Activated naive CD4-positive, alpha-beta T cell treated with anti-CD3 and anti-CD28 coated beads, Interleukin-2, amount 10 ng/mL, durations not matched to agents 7 days and 5 days (primary cell): ENCODE results near the gene ZDHHC14.
"Not testable (repeated sequence)": the region's sequence is repeated elsewhere in the genome, so short reads cannot be mapped to it uniquely, and the experiment has no call there.

Experiments
- CTCF ChIA-PET: fragments of 350-600 bp; sonication (Branson Sonifier 250); formaldehyde crosslinking; loops from one replicate; lab custom pipeline; 2021; ENCODE audit warnings: antibody characterized with exemption; lab: Charles Lee
- DNase-seq: peaks from one replicate; pipeline ENCODE4 v3.0.0-alpha.2; 2020
- H3K27ac Mint-ChIP-seq: one replicate; pipeline ENCODE4 v1.8.0; 2021; ENCODE audit warnings: mild to moderate bottlenecking, moderate library complexity, mixed read lengths
- H3K27me3 Mint-ChIP-seq: one replicate; pipeline ENCODE4 v1.8.0; 2021; ENCODE audit warnings: mild to moderate bottlenecking, mixed read lengths
- H3K36me3 Mint-ChIP-seq: one replicate; pipeline ENCODE4 v1.8.0; 2021; ENCODE audit warnings: mixed read lengths
- H3K4me1 Mint-ChIP-seq: one replicate; pipeline ENCODE4 v1.8.0; 2021; ENCODE audit warnings: mixed read lengths
- H3K4me3 Mint-ChIP-seq: one replicate; pipeline ENCODE4 v1.8.0; 2021; ENCODE audit warnings: mild to moderate bottlenecking, moderate library complexity, mixed read lengths
- H3K9me3 Mint-ChIP-seq: one replicate; pipeline ENCODE4 v1.8.0; 2021; ENCODE audit warnings: mixed read lengths

Gene ZDHHC14

DNA sequence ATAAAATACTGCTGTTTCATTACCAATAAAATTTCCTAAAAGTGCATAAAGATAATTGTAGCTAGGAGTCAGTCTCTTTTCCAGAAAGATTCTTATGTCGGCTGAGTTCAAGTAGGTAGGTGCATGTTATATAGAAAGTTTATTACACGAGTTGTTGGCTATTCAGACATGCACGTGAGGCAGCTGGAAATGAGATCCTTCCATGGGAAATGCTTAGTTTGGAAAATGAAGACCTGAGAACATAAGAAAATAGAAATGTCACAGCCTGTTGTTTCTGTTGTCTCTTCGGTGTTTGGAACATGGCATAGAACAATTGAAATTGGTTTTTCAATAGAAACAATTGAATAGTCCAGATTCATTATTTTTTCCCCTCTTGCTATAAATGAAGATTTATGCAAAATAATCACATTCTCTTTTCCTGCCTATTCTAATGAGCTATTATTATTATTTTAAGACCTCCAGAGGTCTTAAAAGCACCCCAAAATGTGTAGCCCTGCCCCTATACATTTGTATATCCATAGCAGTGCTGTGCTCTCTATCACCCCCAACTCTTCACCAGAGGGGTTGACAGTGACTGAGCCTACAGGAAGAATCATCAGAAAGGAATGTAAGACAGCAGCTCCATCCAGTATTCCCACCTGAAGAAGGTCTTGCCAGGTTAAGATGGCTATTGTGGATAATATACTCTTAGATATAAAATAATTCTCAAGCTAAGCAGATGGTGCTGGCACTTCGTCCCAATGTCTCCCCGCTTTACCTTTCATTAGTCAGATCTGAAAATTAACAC lies 82.2 kb downstream of the ZDHHC14 start:
- H3K4me3 Mint-ChIP-seq, result no peak overlapping the region
- peaks cover 38% of the 10 kb centered on the region for H3K4me1 Mint-ChIP-seq
- no peak for DNase-seq
- no peaks in the 10 kb centered on the region for H3K36me3 Mint-ChIP-seq
- H3K27ac Mint-ChIP-seq, result no peak overlapping the region
- CTCF ChIA-PET, result interaction anchor here (1.0 to 2.8 kb wide), 5 partner anchors 47 to 204 kb away, joined by 3 to 8 read pairs (median 4); no protein-coding TSS in a partner anchor
- no peaks in the 10 kb centered on the region for H3K9me3 Mint-ChIP-seq
- H3K27me3 Mint-ChIP-seq, result no peaks in the 10 kb centered on the region

DNA sequence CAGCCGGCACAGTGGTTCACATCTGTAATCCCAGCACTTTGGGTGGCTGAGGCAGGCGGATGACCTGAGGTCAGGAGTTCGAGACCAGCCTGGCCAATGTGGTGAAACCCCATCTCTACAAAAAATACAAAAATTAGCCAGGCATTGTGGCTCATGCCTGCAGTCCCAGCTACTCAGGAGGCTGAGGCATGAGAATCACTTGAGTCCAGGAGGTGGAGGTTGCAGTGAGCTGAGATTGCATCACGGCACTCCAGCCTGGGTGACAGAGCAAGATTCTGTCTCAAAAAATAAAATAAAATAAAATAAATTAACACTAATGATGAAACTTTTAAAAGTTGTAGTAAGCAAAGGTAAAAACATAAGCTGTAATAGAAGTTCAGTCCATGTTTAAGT lies 82.7 kb downstream of the ZDHHC14 start:
- H3K27ac Mint-ChIP-seq, H3K27me3 Mint-ChIP-seq, H3K9me3 Mint-ChIP-seq, H3K4me3 Mint-ChIP-seq, H3K36me3 Mint-ChIP-seq, DNase-seq: not testable (repeated sequence)
- CTCF ChIA-PET, result interaction anchor here (1.5 to 2.5 kb wide), 2 partner anchors 47 to 63 kb away, joined by 3 to 8 read pairs; no protein-coding TSS in a partner anchor
- peaks cover 38% of the 10 kb centered on the region for H3K4me1 Mint-ChIP-seq

DNA sequence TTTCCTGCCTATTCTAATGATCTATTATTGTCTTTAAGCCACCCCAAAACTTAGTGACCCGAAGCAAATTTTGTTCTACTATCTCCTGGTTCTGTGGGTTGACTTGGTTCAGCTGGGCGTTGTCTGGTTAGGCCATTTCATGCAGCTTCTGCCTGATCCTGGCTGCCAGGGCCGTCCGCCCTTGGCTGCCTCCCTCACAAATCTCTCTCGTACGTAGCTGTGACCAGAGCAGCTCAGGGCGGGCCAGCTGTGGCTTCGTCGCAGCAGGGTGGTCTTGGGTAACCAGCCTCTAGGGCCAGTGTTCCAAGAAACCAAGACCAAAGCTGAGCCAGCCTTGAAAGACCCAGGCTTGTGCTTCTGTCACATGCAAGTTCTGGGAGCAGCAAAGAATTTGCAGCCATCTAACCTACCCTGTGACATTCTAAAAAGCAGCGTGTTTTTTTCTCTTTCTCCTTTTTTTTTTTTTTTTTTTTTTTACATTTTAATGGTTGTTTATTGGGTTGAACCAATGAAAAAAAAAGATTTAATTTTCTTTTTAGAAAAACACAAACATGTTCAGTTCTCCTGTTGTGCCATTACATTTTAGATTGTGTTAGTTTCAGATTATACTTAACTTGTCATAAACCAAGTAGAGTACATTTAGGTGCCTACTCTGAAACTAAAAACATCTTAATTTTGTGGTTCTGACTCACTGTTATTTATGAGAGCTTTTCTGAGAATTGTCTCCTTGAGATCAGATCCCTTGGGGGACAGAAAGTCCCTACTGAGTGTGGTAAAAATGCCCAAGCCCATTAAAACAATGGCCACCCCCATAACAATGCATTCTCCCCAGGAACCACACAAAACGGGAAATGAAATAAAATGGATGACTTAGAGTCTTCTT lies 83.9 kb downstream of the ZDHHC14 start:
- H3K9me3 Mint-ChIP-seq, result no peaks in the 10 kb centered on the region
- no peaks in the 10 kb centered on the region for H3K36me3 Mint-ChIP-seq
- H3K27ac Mint-ChIP-seq, result peak overlapping the region; percentile 65
- H3K27me3 Mint-ChIP-seq, result no peaks in the 10 kb centered on the region
- peaks cover 34% of the 10 kb centered on the region for H3K4me1 Mint-ChIP-seq
- no peak overlapping the region for H3K4me3 Mint-ChIP-seq
- no peak for DNase-seq
- CTCF ChIA-PET, result interaction anchor here (1.5 to 2.5 kb wide), 2 partner anchors 46 to 62 kb away, joined by 3 to 8 read pairs; no protein-coding TSS in a partner anchor

- H3K36me3 Mint-ChIP-seq, result no peaks in the 10 kb centered on the region
- H3K27ac Mint-ChIP-seq, result no peak overlapping the region
- H3K9me3 Mint-ChIP-seq, result no peaks in the 10 kb centered on the region
- CTCF ChIA-PET, result no interaction called here
- no peaks in the 10 kb centered on the region for H3K27me3 Mint-ChIP-seq
- no peak for DNase-seq
- no peak overlapping the region for H3K4me3 Mint-ChIP-seq
- H3K4me1 Mint-ChIP-seq, result peaks cover 23% of the 10 kb centered on the region
These were observed 85.3 kb downstream of the ZDHHC14 start for GRCh38 chr6:157466342-157466648.

DNA sequence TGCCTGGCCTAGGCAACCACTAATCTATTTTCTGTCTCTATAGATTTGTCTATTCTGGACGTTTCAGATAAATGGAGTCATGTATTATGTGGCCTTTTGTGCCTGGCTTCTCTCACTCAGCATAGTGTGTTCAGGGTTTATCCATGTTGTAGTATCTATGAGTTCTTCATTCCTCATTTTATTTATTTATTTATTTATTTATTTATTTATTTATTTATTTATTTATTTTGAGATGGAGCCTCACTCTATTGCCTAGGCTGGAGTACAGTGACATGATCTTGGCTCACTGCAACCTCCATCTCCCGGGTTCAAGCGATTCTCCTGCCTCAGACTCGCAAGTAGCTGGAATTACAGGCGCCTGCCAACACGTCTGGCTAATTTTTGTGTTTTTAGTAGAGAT lies 86.3 kb downstream of the ZDHHC14 start:
- H3K27ac Mint-ChIP-seq, H3K27me3 Mint-ChIP-seq, CTCF ChIA-PET, H3K9me3 Mint-ChIP-seq, H3K4me3 Mint-ChIP-seq, DNase-seq, H3K36me3 Mint-ChIP-seq: not testable (repeated sequence)
- H3K4me1 Mint-ChIP-seq, result peaks cover 23% of the 10 kb centered on the region

DNA sequence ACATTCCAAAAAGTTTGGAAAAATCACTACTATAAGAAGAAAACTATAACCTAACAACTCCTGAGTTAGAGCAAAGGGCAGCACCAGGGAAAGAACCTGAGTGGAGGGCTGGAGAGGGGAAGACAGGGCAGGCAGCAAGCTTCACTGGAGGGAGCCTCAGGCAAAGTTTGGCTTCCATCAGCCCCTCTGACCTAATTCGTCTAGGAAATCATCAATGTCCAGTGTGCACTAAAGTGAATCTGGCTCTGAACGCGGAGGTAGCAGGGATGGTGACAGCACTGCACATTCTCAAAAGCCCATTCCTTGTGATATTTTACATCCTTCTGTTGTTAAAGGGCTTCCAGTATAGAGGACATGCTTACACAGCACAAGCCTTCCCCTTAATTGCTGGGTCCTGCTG lies 87.1 kb downstream of the ZDHHC14 start:
- no peak for DNase-seq
- Mint-ChIP-seq H3K27ac (no peak overlapping the region), H3K36me3 (no peaks in the 10 kb centered on the region), H3K4me1 (peaks cover 23% of the 10 kb centered on the region), H3K4me3 (no peak overlapping the region), H3K27me3 (no peaks in the 10 kb centered on the region), H3K9me3 (no peaks in the 10 kb centered on the region)
- CTCF ChIA-PET, result no interaction called here

DNA sequence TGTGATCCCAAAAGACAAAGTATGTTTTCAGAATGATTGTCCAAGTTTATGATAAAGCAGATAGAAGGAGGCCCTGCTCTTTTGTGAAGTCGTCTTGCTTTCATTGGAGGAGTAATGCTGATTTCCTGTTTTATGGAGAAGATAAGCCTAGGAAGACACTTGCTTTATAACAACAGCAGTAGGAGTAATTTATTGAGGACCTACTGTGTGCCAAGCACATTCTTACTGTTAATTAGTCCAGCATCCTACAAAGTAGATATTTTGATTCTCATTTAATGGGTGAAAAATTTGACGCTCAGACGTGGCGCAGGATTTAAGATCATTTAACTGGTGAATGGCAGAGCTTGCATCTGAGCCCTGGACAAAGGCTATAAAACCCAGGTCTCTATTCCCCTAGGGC lies 87.6 kb downstream of the ZDHHC14 start:
- H3K4me3 Mint-ChIP-seq, result no peak overlapping the region
- CTCF ChIA-PET, result no interaction called here

DNA sequence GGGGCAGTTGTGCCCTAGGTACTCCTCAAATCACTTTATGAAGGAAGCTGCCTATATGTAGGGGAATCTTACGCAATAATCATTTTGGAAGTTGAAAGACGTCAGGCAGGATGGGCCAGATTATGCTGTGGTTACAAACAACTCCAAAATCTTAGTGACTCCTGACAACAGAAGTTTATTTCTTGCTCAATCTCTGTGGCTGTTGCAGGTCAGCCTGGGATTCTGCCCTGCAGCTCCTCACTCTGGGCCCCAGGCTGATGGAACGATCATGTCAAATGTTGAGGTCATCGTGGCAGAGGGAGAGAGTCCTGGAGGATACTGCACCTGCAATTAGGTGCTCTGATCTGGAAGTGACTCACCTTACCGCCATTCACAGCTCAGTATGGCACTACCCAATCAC lies 88.4 kb downstream of the ZDHHC14 start:
- DNase-seq, result no peak
- CTCF ChIA-PET, result no interaction called here
- no peaks in the 10 kb centered on the region for H3K36me3 Mint-ChIP-seq
- no peaks in the 10 kb centered on the region for H3K27me3 Mint-ChIP-seq
- no peak overlapping the region for H3K27ac Mint-ChIP-seq
- no peak overlapping the region for H3K4me3 Mint-ChIP-seq
- no peaks in the 10 kb centered on the region for H3K9me3 Mint-ChIP-seq
- H3K4me1 Mint-ChIP-seq, result peaks cover 15% of the 10 kb centered on the region

More for the DNA sequence above, 87.6 kb downstream of the ZDHHC14 start:
- no peak for DNase-seq
- Mint-ChIP-seq H3K27ac (no peak overlapping the region), H3K9me3 (no peaks in the 10 kb centered on the region), H3K4me1 (peaks cover 19% of the 10 kb centered on the region), H3K27me3 (no peaks in the 10 kb centered on the region), H3K36me3 (no peaks in the 10 kb centered on the region)

- peaks cover under 1% of the 10 kb centered on the region for H3K36me3 Mint-ChIP-seq
- CTCF ChIA-PET, result no interaction called here
- peaks cover 2% of the 10 kb centered on the region for H3K4me1 Mint-ChIP-seq
- H3K27me3 Mint-ChIP-seq, result no peaks in the 10 kb centered on the region
- H3K4me3 Mint-ChIP-seq, result no peak overlapping the region
- DNase-seq, result no peak
- no peaks in the 10 kb centered on the region for H3K9me3 Mint-ChIP-seq
- no peak overlapping the region for H3K27ac Mint-ChIP-seq
These were observed 90.2 kb downstream of the ZDHHC14 start for GRCh38 chr6:157471077-157471686.

GRCh38 chr6:157471895-157472686 lies 91.1 kb downstream of the ZDHHC14 start:
- Mint-ChIP-seq H3K27ac (no peak overlapping the region), H3K4me1 (no peaks in the 10 kb centered on the region), H3K27me3 (no peaks in the 10 kb centered on the region), H3K9me3 (no peaks in the 10 kb centered on the region), H3K4me3 (no peak overlapping the region), H3K36me3 (peaks cover 4% of the 10 kb centered on the region)
- DNase-seq, result no peak
- CTCF ChIA-PET, result no interaction called here

GRCh38 chr6:157476797-157477196 lies 95.8 kb downstream of the ZDHHC14 start:
- H3K27ac Mint-ChIP-seq, result no peak overlapping the region
- DNase-seq, result no peak
- H3K4me3 Mint-ChIP-seq, result no peak overlapping the region
- CTCF ChIA-PET, result no interaction called here
- H3K4me1 Mint-ChIP-seq, result peaks cover 3% of the 10 kb centered on the region
- peaks cover 4% of the 10 kb centered on the region for H3K27me3 Mint-ChIP-seq
- peaks cover 4% of the 10 kb centered on the region for H3K36me3 Mint-ChIP-seq
- H3K9me3 Mint-ChIP-seq, result no peaks in the 10 kb centered on the region

DNA sequence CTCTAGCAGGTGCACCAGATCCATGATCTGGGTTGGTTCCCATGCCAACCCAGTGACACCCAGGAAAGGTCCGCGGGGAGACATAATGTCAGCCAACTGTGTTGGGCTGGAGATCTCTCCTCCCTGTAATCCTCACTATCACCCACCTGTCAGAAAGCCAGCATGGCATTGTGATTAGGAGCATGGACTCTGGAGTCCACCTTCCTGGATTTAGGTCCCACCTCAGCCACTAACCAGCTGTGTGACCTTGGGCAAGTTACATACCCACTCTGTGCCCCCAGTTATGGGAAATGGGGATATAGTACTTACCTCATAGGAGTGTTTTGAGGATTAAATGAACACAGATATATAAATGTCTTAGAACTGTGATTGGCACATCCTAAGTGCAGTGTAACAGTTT lies 97.9 kb downstream of the ZDHHC14 start:
- H3K4me1 Mint-ChIP-seq, result peaks cover 3% of the 10 kb centered on the region
- peaks cover 4% of the 10 kb centered on the region for H3K36me3 Mint-ChIP-seq
- no peak for DNase-seq
- H3K27me3 Mint-ChIP-seq, result peaks cover 4% of the 10 kb centered on the region
- H3K27ac Mint-ChIP-seq, result no peak overlapping the region
- no peak overlapping the region for H3K4me3 Mint-ChIP-seq
- H3K9me3 Mint-ChIP-seq, result no peaks in the 10 kb centered on the region
- CTCF ChIA-PET, result no interaction called here

- CTCF ChIA-PET, result no interaction called here
- no peak for DNase-seq
- H3K4me3 Mint-ChIP-seq, result no peak overlapping the region
- peaks cover 4% of the 10 kb centered on the region for H3K27me3 Mint-ChIP-seq
- H3K36me3 Mint-ChIP-seq, result peaks cover 4% of the 10 kb centered on the region
- no peaks in the 10 kb centered on the region for H3K9me3 Mint-ChIP-seq
- no peak overlapping the region for H3K27ac Mint-ChIP-seq
- peaks cover 3% of the 10 kb centered on the region for H3K4me1 Mint-ChIP-seq
These were observed 98.7 kb downstream of the ZDHHC14 start for GRCh38 chr6:157479464-157480303.
